GM23248 (cell line): Measurements from ENCODE around the gene HTT. TPM values are rescaled to one million over a fixed set of nuclear protein-coding genes. Genes with fewer than 3 reads are reported as not detected.

Experiments used
- DNase-seq: peaks from one replicate; pipeline ENCODE4 v3.0.0-alpha.2; 2015
- H2AFZ ChIP-seq: fragments of 200-600 bp; sonication (generic); 2 replicates; pipeline ENCODE4 v1.6.1; 2016; ENCODE audit warnings: antibody characterized with exemption
- H3F3A ChIP-seq: fragments of 200-600 bp; sonication (generic); 2 replicates; pipeline ENCODE4 v1.6.1; 2016; ENCODE audit warnings: mild to moderate bottlenecking, antibody characterized with exemption, mixed run types; ENCODE audit not compliant: insufficient read depth
- H3K27ac ChIP-seq: fragments of 200-600 bp; sonication (generic); 2 replicates; pipeline ENCODE4 v1.5.1; 2016; ENCODE audit warnings: mild to moderate bottlenecking
- H3K27me3 ChIP-seq: fragments of 200-600 bp; sonication (generic); replicated peaks from 2 replicates; pipeline ENCODE4 v1.6.1; 2016; ENCODE audit warnings: mild to moderate bottlenecking; ENCODE audit not compliant: insufficient read depth
- H3K36me3 ChIP-seq: fragments of 200-600 bp; sonication (generic); 2 replicates; pipeline ENCODE4 v1.6.1; 2016; ENCODE audit warnings: low read depth, mild to moderate bottlenecking
- H3K4me1 ChIP-seq: fragments of 200-600 bp; sonication (generic); 2 replicates; pipeline ENCODE4 v1.6.1; 2016; ENCODE audit warnings: mild to moderate bottlenecking; ENCODE audit not compliant: insufficient read depth
- H3K4me2 ChIP-seq: fragments of 200-600 bp; sonication (generic); one replicate; pipeline ENCODE4 v1.6.1; 2016; ENCODE audit warnings: mild to moderate bottlenecking; ENCODE audit not compliant: unreplicated experiment
- H3K4me3 ChIP-seq: fragments of 200-600 bp; sonication (generic); 2 replicates; pipeline ENCODE4 v1.5.1; 2016; ENCODE audit warnings: mild to moderate bottlenecking
- H3K79me2 ChIP-seq: fragments of 200-600 bp; sonication (generic); 2 replicates; pipeline ENCODE4 v1.6.1; 2016; ENCODE audit warnings: mild to moderate bottlenecking; ENCODE audit not compliant: insufficient read depth
- H3K9ac ChIP-seq: fragments of 200-600 bp; sonication (generic); 2 replicates; pipeline ENCODE4 v1.6.1; 2016; ENCODE audit warnings: mild to moderate bottlenecking
- H3K9me2 ChIP-seq: fragments of 200-600 bp; sonication (generic); 2 replicates; pipeline ENCODE4 v1.6.1; 2016; ENCODE audit warnings: mixed run types, mild to moderate bottlenecking, moderate library complexity; ENCODE audit not compliant: insufficient read depth
- H3K9me3 ChIP-seq: fragments of 200-600 bp; sonication (generic); one replicate; pipeline ENCODE4 v1.6.1; 2017; ENCODE audit warnings: low read depth
- H4K20me1 ChIP-seq: fragments of 200-600 bp; sonication (generic); 2 replicates; pipeline ENCODE4 v1.6.0; 2016; ENCODE audit not compliant: insufficient read depth
- EZH2 ChIP-seq: fragments of 200-600 bp; sonication (generic); IDR thresholded peaks from 2 replicates; pipeline ENCODE4 v1.6.1; 2018; ENCODE audit warnings: antibody characterized with exemption, mild to moderate bottlenecking; ENCODE audit not compliant: insufficient read depth, poor library complexity, severe bottlenecking
- EZH2phosphoT487 ChIP-seq: fragments of 200-600 bp; sonication (generic); IDR thresholded peaks from 2 replicates; pipeline ENCODE4 v1.6.1; 2018; ENCODE audit warnings: antibody characterized with exemption, moderate library complexity, mild to moderate bottlenecking, low read depth; ENCODE audit not compliant: insufficient read depth
- whole genome bisulfite sequencing, 2 experiments: methylation state at CpG; one replicate each; pipeline ENCODE4 v1.1.6; 2015 to 2017; ENCODE audit warnings: low lambda C conversion rate in 2 of 2, low coverage in 1 of 2; ENCODE audit errors: missing lambda C conversion rate in 2 of 2; 5-methylcytosine and 5-hydroxymethylcytosine counted together
- in situ Hi-C: fragments of 300-500 bp; cut with MboI; formaldehyde crosslinking; loops from 2 replicates; pipeline ENCODE4 v1.15.0; 2020
- polyA plus RNA-seq: library from polyadenylated mRNA; unstranded; fragments of >200 nt; fragmentation: Nextera tagmentation; extraction: Ambion mirVana; gene quantifications from 2 replicates; pipeline ENCODE4 v1.2.1, GENCODE V29; 2016
- total RNA-seq: library from RNA; depleted of rRNA; stranded (reverse); fragments of >200 nt; shearing (Covaris generic); gene quantifications from 2 replicates; pipeline ENCODE4 v1.2.3, GENCODE V29; 2014

Gene HTT
- total and polyA plus RNA-seq, 2 experiments from 2014 or later, result 8.2 to 26.5 TPM

GRCh38 chr4:3186609-3187008, 112.1 kb downstream of the HTT start:
- Histone ChIP-seq H3K4me1 (no peaks in the 10 kb centered on the region), H3K9me2 (no peaks in the 10 kb centered on the region), H3K79me2 (no peaks in the 10 kb centered on the region), H3F3A (no peaks in the 10 kb centered on the region), H3K36me3 (peaks cover 17% of the 10 kb centered on the region), H4K20me1 (no peaks in the 10 kb centered on the region), H3K27ac (no peak overlapping the region), H3K27me3 (no peaks in the 10 kb centered on the region), H3K4me3 (no peak overlapping the region), H3K9ac (no peak overlapping the region), H3K9me3 (no peaks in the 10 kb centered on the region), H3K4me2 (no peak overlapping the region), H2AFZ (no peak overlapping the region)
- TF ChIP-seq EZH2 (no peak), EZH2phosphoT487 (no peak)
- no peak for DNase-seq
- 74 to 78% methylated on average over 11 of the region's 11 CpGs for WGBS, 2 experiments
- in situ Hi-C loops, result no loop called here

DNA sequence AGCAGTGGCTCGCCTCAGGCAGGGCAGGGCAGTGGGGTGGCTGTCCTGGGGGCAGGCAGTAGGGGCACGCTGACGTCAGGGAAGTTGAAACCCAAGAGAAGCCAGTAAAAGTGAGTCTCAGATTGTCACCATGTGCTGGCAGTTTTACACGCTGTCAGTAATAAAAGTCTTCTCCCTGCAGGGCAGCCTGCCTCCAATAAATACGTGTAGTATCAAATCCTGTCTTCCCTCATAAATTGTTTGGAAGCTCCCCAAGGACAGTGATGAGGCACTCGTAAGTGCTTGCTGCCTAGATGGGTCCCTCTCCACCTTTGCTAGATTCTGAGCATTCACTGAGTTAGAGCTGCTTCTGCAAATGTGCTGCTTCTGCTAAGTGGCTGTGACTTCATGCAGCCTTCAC, 113.6 kb downstream of the HTT start:
- Histone ChIP-seq H3K4me1 (no peaks in the 10 kb centered on the region), H3K4me3 (no peak overlapping the region), H2AFZ (no peak overlapping the region), H3K36me3 (peaks cover 17% of the 10 kb centered on the region), H3K27me3 (no peaks in the 10 kb centered on the region), H4K20me1 (no peaks in the 10 kb centered on the region), H3F3A (no peaks in the 10 kb centered on the region), H3K9ac (no peak overlapping the region), H3K27ac (no peak overlapping the region), H3K4me2 (no peak overlapping the region), H3K79me2 (no peaks in the 10 kb centered on the region), H3K9me3 (no peaks in the 10 kb centered on the region), H3K9me2 (no peaks in the 10 kb centered on the region)
- in situ Hi-C loops, result no loop called here
- TF ChIP-seq EZH2 (no peak), EZH2phosphoT487 (no peak)
- 74 to 75% methylated on average over 6 of the region's 6 CpGs for WGBS, 2 experiments
- DNase-seq, result no peak

DNA sequence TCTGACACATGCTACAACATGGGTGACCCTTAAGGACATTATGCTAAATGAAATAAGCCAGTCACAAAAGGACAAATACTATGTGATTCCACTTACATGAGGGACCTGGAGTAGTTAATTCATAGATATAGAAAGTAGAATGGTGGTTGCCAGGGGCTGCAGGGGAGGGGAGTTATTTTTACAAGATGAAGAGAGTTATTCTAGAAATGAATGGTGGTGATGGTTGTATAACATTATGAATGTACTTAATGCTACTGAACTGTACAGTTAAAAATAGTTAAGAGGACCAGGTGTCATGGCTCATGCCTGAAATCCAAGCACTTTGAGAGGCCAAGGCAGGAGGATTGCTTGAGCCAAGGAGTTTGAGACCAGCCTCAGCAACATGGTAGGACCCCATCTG, 115.0 kb downstream of the HTT start:
- Histone ChIP-seq H3K9ac (no peak overlapping the region), H3K27ac (no peak overlapping the region), H3K79me2 (no peaks in the 10 kb centered on the region), H3K4me1 (no peaks in the 10 kb centered on the region), H3K9me2 (no peaks in the 10 kb centered on the region), H4K20me1 (no peaks in the 10 kb centered on the region), H2AFZ (no peak overlapping the region), H3K9me3 (no peaks in the 10 kb centered on the region), H3K4me2 (no peak overlapping the region), H3K4me3 (no peak overlapping the region), H3K27me3 (no peaks in the 10 kb centered on the region), H3F3A (no peaks in the 10 kb centered on the region), H3K36me3 (peaks cover 17% of the 10 kb centered on the region)
- in situ Hi-C loops, result no loop called here
- DNase-seq, result no peak
- TF ChIP-seq EZH2, result no peak
- TF ChIP-seq EZH2phosphoT487, result no peak

- no peaks in the 10 kb centered on the region for H4K20me1 ChIP-seq
- H3F3A ChIP-seq, result no peaks in the 10 kb centered on the region
- no peaks in the 10 kb centered on the region for H3K9me2 ChIP-seq
- in situ Hi-C loops, result no loop called here
- WGBS, 2 experiments, result 52 to 56% methylated on average over 5 of the region's 5 CpGs
- peaks cover 17% of the 10 kb centered on the region for H3K36me3 ChIP-seq
- no peak overlapping the region for H3K4me3 ChIP-seq
- no peak overlapping the region for H2AFZ ChIP-seq
- TF ChIP-seq EZH2phosphoT487 (no peak), EZH2 (no peak)
- no peak for DNase-seq
- H3K79me2 ChIP-seq, result no peaks in the 10 kb centered on the region
- H3K4me1 ChIP-seq, result no peaks in the 10 kb centered on the region
- no peak overlapping the region for H3K27ac ChIP-seq
- no peak overlapping the region for H3K4me2 ChIP-seq
- H3K9me3 ChIP-seq, result no peaks in the 10 kb centered on the region
- no peak overlapping the region for H3K9ac ChIP-seq
- no peaks in the 10 kb centered on the region for H3K27me3 ChIP-seq
These were observed 116.1 kb downstream of the HTT start for GRCh38 chr4:3190549-3190948.

GRCh38 chr4:3192188-3192587, 117.7 kb downstream of the HTT start:
- H3K4me1 ChIP-seq, result no peaks in the 10 kb centered on the region
- H2AFZ ChIP-seq, result no peak overlapping the region
- in situ Hi-C loops, result no loop called here
- no peak for DNase-seq
- no peak overlapping the region for H3K27ac ChIP-seq
- H3K9me2 ChIP-seq, result no peaks in the 10 kb centered on the region
- no peaks in the 10 kb centered on the region for H4K20me1 ChIP-seq
- no peaks in the 10 kb centered on the region for H3K27me3 ChIP-seq
- no peak overlapping the region for H3K4me2 ChIP-seq
- H3K36me3 ChIP-seq, result peaks cover 17% of the 10 kb centered on the region
- TF ChIP-seq EZH2phosphoT487 (no peak), EZH2 (no peak)
- H3F3A ChIP-seq, result no peaks in the 10 kb centered on the region
- WGBS, 2 experiments, result 93 to 98% methylated on average over 4 of the region's 4 CpGs
- H3K9me3 ChIP-seq, result no peaks in the 10 kb centered on the region
- H3K9ac ChIP-seq, result no peak overlapping the region
- H3K4me3 ChIP-seq, result no peak overlapping the region
- H3K79me2 ChIP-seq, result no peaks in the 10 kb centered on the region
